Measurements from ENCODE around the gene CDK8. TPM values are rescaled to one million over a fixed set of nuclear protein-coding genes. Genes with fewer than 3 reads are reported as not detected.
A peak's percentile ranks its signal among the peaks of the same experiment; 100 is the strongest.

CDK8 gene
- polyA plus RNA-seq, 2 of the 4 experiments (the other 2 are of a cell fraction) = 9.9 to 20.9 TPM

DNA sequence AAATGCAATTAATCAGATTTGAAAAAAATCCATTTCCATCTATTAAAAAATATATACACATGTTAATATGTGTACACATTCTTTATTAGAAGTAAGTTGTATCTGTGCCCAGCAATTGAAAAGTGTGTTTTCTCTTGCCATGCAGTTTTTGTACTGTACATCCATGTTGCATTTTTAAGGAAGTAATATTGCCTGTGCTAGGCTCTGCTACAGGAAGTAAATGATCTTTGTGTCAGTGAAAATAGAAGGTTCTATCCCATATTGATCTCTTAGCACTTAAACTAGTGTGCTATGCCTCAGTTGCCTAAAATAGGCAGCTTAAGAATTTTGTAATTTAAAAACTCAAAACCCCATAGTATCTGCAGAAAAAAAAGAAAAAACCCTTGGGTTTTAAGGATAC, 122.5 kb downstream of the CDK8 start:
- no peak for DNase-seq (ENCODE audit: low read depth in 1 of 2, low spot score in 1 of 2)
- ATAC-seq = no peak
- CTCF ChIA-PET = no interaction called here
- no peak overlapping the region for H3K4me2 ChIP-seq
- H3K4me3 ChIP-seq = no peak overlapping the region
- FAIRE-seq = no peak
- H3K9me3 ChIP-seq = no peaks in the 10 kb centered on the region
- TF ChIP-seq REST (IDR thresholded peaks at IDR 0.05) (no peak), FOSL2 (IDR thresholded peaks at IDR 0.05) (no peak), FOSL2 (CRISPR knock-in tag; IDR thresholded peaks at IDR 0.05) (no peak), PHF8 (IDR thresholded peaks at IDR 0.05; ENCODE audit: borderline replicate concordance, low read depth) (no peak), FOSB (CRISPR knock-in tag; IDR thresholded peaks at IDR 0.05) (no peak), CBX8 (IDR thresholded peaks at IDR 0.05) (no peak), EHF (CRISPR knock-in tag; IDR thresholded peaks at IDR 0.05) (no peak), GATA3 (IDR thresholded peaks at IDR 0.05; ENCODE audit: borderline replicate concordance) (no peak), POLR2A (IDR thresholded peaks at IDR 0.05; ENCODE audit: low read length) (no peak), HDAC2 (IDR thresholded peaks at IDR 0.05) (no peak)
- no peak overlapping the region for H3K27ac ChIP-seq
- no peaks in the 10 kb centered on the region for H3K4me1 ChIP-seq
- POLR2A ChIA-PET = no interaction called here

GRCh38 chr13:26377038-26377437, 123.1 kb downstream of the CDK8 start:
- FAIRE-seq = no peak

GRCh38 chr13:26378116-26378515, 124.2 kb downstream of the CDK8 start:
- H3K27ac ChIP-seq = no peak overlapping the region
- DNase-seq (ENCODE audit: low read depth in 1 of 2, low spot score in 1 of 2) (no peak), ATAC-seq (no peak), FAIRE-seq (no peak)
- H3K4me1 ChIP-seq = no peaks in the 10 kb centered on the region
- H3K4me2 ChIP-seq = no peak overlapping the region
- ChIA-PET CTCF (no interaction called here), POLR2A (no interaction called here)
- TF ChIP-seq ESRRA (IDR thresholded peaks at IDR 0.05; ENCODE audit: borderline replicate concordance, low read length) = no peak
- 90% methylated on average over 3 of the region's 3 CpGs for whole genome bisulfite sequencing (ENCODE audit: missing lambda C conversion rate)
- no peaks in the 10 kb centered on the region for H3K9me3 ChIP-seq
- H3K4me3 ChIP-seq = no peak overlapping the region

More at GRCh38 chr13:26377038-26377437, 123.1 kb downstream of the CDK8 start:
- ChIA-PET CTCF (no interaction called here), POLR2A (no interaction called here)
- Histone ChIP-seq H3K4me1 (no peaks in the 10 kb centered on the region), H3K27ac (no peak overlapping the region), H3K4me3 (no peak overlapping the region), H3K4me2 (no peak overlapping the region), H3K9me3 (no peaks in the 10 kb centered on the region)
- TF ChIP-seq RNF2 (IDR thresholded peaks at IDR 0.05; ENCODE audit: borderline replicate concordance, low read depth) (no peak), PHF8 (IDR thresholded peaks at IDR 0.05; ENCODE audit: borderline replicate concordance, low read depth) (no peak), EP300 (IDR thresholded peaks at IDR 0.05) (no peak)
- DNase-seq (ENCODE audit: low read depth in 1 of 2, low spot score in 1 of 2) = peak; percentile 1 to 20
- ATAC-seq = peak; percentile 68 to 80; a peak in 5 of 6 replicates

GRCh38 chr13:26379831-26380230, 125.9 kb downstream of the CDK8 start:
- H3K9me3 ChIP-seq = no peaks in the 10 kb centered on the region
- DNase-seq (ENCODE audit: low read depth in 1 of 2, low spot score in 1 of 2) (no peak), FAIRE-seq (no peak), ATAC-seq (no peak)
- ChIA-PET POLR2A (no interaction called here), CTCF (no interaction called here)
- H3K4me1 ChIP-seq = no peaks in the 10 kb centered on the region
- TF ChIP-seq POLR2A (IDR thresholded peaks at IDR 0.05; ENCODE audit: low read length) (no peak), FOXS1 (CRISPR knock-in tag; IDR thresholded peaks at IDR 0.05) (no peak), FOSL2 (IDR thresholded peaks at IDR 0.05) (no peak), FOSL2 (CRISPR knock-in tag; IDR thresholded peaks at IDR 0.05) (no peak), JUN (IDR thresholded peaks at IDR 0.05) (no peak), MAFK (IDR thresholded peaks at IDR 0.05; ENCODE audit: partially characterized antibody) (no peak), MAX (IDR thresholded peaks at IDR 0.05) (no peak), NFE2L2 (conservative IDR thresholded peaks at IDR 0.05; ENCODE audit: low read length) (no peak), E2F6 (IDR thresholded peaks at IDR 0.05; ENCODE audit: borderline replicate concordance, low read depth) (no peak), PHF8 (IDR thresholded peaks at IDR 0.05; ENCODE audit: borderline replicate concordance, low read depth) (no peak), RNF2 (IDR thresholded peaks at IDR 0.05; ENCODE audit: borderline replicate concordance, low read depth) (no peak), CBX8 (IDR thresholded peaks at IDR 0.05) (no peak), NPAS2 (CRISPR knock-in tag; IDR thresholded peaks at IDR 0.05; ENCODE audit: borderline replicate concordance) (no peak), NR3C1 (IDR thresholded peaks at IDR 0.05) (no peak), RFX5 (IDR thresholded peaks at IDR 0.05) (no peak)
- H3K27ac ChIP-seq = no peak overlapping the region
- H3K4me3 ChIP-seq = no peak overlapping the region
- WGBS (ENCODE audit: missing lambda C conversion rate) = 91% methylated on average over 5 of the region's 5 CpGs
- H3K4me2 ChIP-seq = no peak overlapping the region
